GM21825 (cell line): ENCODE results near the gene CCDC43.

Source experiments
- ATAC-seq: cut with Tn5 transposase; IDR thresholded peaks from one replicate; pipeline ENCODE4 v1.9.1; 2021; ENCODE audit warnings: mild to moderate bottlenecking, moderate library complexity; ENCODE audit not compliant: unreplicated experiment

Gene CCDC43

DNA sequence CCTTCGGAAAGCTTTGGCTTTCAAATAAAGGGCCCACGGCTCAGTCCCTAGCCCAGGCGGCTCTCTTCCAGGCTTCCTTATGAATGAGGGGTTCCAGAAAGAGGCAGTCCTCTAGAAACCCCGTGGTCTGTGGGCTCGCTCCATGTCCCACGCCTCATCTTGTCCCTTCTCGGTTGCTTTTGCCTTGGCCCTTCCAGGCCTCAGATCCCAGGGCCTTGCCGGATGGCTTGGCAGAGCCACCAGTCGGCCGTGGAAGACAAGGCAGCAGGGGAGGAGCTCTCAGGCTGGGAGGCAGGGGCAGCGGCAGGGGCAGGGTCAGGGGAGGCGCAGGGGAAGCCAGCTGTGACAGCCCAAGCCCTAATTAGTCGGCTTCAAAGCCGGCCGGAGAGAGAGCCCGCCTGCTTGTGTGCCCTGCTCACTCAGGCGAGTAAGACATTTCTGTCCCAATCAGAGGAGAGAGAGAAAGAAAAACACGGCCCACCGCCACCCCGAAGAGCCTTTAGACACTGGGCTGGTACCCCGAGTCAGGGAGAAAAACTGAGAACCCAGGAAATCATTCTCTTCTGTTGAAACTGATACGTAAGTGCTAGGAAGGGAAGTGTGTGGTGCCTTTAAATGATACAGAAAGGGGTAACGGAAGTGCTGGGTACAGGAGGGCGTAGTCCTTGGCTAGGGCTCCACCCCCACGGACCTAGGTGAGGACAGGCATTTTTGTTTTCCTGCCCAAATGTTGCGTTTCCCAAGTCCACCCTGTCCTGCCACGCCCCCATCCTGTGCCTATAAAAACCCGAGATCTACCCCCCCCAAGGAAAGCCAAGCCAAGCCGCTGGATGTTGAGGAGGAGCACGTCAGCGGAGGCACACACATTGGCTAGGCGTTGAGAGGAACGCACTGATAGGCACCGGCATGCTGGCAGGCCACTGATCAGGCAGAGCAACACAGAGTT, 61.1 kb downstream of the CCDC43 start:
- ATAC-seq, result no peak

DNA sequence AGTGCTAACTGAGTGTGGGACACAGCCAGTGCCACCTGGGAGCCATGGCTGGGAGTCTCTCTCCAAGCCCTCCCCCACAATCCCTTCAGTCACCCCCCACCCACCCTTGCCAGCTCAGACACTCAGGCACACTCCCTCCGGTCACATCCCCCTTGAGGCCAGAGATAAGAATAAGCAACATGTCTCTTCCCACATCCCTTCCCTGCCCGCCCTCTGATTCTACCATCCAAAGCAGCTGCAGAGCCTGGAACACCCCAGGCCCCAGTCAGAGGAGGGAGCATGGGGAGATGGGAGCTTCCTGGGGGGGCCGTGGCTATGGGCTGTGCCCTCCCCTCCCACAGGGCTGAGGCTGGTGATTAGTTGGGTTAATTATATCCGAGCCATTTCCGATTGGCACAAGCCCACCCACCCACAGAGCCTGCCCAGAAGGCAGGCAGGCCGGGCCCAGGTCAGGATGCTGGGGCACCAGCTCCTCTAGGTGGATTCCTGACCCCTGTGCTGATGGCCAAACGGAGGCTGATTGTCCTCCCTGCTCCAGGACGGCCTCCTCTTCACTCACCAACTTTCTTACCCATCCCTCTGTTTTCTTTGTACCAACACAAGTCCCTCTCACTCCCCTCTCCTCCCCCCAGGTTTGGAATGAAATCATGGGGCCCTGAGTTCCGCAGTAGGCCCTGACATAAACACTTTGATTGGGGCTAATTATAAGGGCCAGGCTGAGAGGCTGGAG, 61.9 kb downstream of the CCDC43 start:
- ATAC-seq, result no peak
